H1 (cell line): Measurements from ENCODE around the gene OOEP. TPM values are rescaled to one million over a fixed set of nuclear protein-coding genes. Genes with fewer than 3 reads are reported as not detected.

ENCODE experiments used
- ASH2L ChIP-seq: fragments of 200-600, 300-600 bp; sonication (generic); IDR thresholded peaks from one replicate; pipeline ENCODE4 v1.7.1; 2017; ENCODE audit warnings: low read length
- CEBPB ChIP-seq: IDR thresholded peaks from 2 replicates; pipeline ENCODE4 v1.6.1; 2012; ENCODE audit warnings: low read depth, low read length
- CTBP2 ChIP-seq: IDR thresholded peaks from 2 replicates; pipeline ENCODE4 v1.7.0; 2011; ENCODE audit warnings: borderline replicate concordance, mild to moderate bottlenecking, moderate library complexity, mixed read lengths, low read length; ENCODE audit not compliant: insufficient read depth, insufficient read length
- KDM4A ChIP-seq: IDR thresholded peaks from one replicate; pipeline ENCODE4 v1.7.1; 2012; ENCODE audit warnings: low read depth, mild to moderate bottlenecking, moderate library complexity, low read length, inconsistent platforms; ENCODE audit not compliant: severe bottlenecking
- NANOG ChIP-seq: IDR thresholded peaks from 2 replicates; pipeline ENCODE4 v1.6.1; 2011; ENCODE audit warnings: low read length, low read depth, mild to moderate bottlenecking, inconsistent platforms; ENCODE audit not compliant: insufficient read depth, poor library complexity, severe bottlenecking
- POLR2A ChIP-seq, 2 experiments: IDR thresholded peaks; 1 replicate in 1 of 2; 2 replicates in 1 of 2; pipeline ENCODE4 v1.6.1; 2011; ENCODE audit warnings: low read depth in 2 of 2, low read length in 2 of 2, mild to moderate bottlenecking in 2 of 2; ENCODE audit errors: control extremely low read depth in 1 of 2
- RAD21 ChIP-seq, 2 experiments: IDR thresholded peaks in 1 of 2; conservative IDR thresholded peaks in 1 of 2; 2 replicates each; pipeline ENCODE4 v1.6.1; 2011; ENCODE audit warnings: low read depth in 2 of 2, low read length in 2 of 2, improper control_type of control experiment in 1 of 2, inconsistent platforms in 1 of 2, mild to moderate bottlenecking in 1 of 2, moderate library complexity in 1 of 2
- TCF12 ChIP-seq: IDR thresholded peaks from 2 replicates; pipeline ENCODE4 v1.6.1; 2011; ENCODE audit warnings: low read depth, mild to moderate bottlenecking, low read length
- polyA plus RNA-seq, 7 experiments: library from polyadenylated mRNA; depleted of rRNA in 3 of 7; stranded (reverse) in 5 of 7; unstranded in 2 of 7; fragments of >200 nt in 5 of 7; fragments of 200-250 nt in 2 of 7; gene quantifications; 1 replicate in 5 of 7; 2 replicates in 1 of 7; 4 replicates in 1 of 7; pipeline versions ENCODE4 v1.2.1 to v1.2.3, GENCODE V29; 2011 to 2013; ENCODE audit warnings: missing spikeins in 2 of 7, mixed read lengths in 2 of 7
- total RNA-seq: library from RNA; stranded (reverse); fragmentation: NEBNext Ultra II Directional; extraction: Animal tissue kit (Norgen Biotek cat#: 25700); gene quantifications from 2 replicates; pipeline ENCODE4 v1.2.1, GENCODE V29; 2021
- TF ChIP-seq, protein P1 (sequence below): IDR thresholded peaks from 2 replicates; pipeline ENCODE4 v1.6.1; 2012; ENCODE audit warnings: inconsistent platforms
- TF ChIP-seq, protein P2 (sequence below), 3 experiments: IDR thresholded peaks; 1 replicate in 2 of 3; 2 replicates in 1 of 3; pipeline versions ENCODE4 v1.5.1 to v1.6.1; 2011; ENCODE audit warnings: low read length in 3 of 3, mild to moderate bottlenecking in 3 of 3, inconsistent platforms in 2 of 3, low read depth in 1 of 3, moderate library complexity in 1 of 3; ENCODE audit not compliant: insufficient read depth in 1 of 3; ENCODE audit errors: control extremely low read depth in 1 of 3

The OOEP gene
- total and polyA plus RNA-seq, 2 of the 8 experiments (the other 6 are each of a cell fraction or from before 2014, with no cell fraction given) = 0.20 to 0.41 TPM

GRCh38 chr6:73388800-73389512 lies 19.3 kb upstream of the OOEP start (continued):
- TF ChIP-seq KDM4A = peak; percentile 53
- TF ChIP-seq, protein P1, sequence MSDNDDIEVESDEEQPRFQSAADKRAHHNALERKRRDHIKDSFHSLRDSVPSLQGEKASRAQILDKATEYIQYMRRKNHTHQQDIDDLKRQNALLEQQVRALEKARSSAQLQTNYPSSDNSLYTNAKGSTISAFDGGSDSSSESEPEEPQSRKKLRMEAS = peak; percentile 46; the same call in 1 of the 2 replicates
- TF ChIP-seq, protein P2, sequence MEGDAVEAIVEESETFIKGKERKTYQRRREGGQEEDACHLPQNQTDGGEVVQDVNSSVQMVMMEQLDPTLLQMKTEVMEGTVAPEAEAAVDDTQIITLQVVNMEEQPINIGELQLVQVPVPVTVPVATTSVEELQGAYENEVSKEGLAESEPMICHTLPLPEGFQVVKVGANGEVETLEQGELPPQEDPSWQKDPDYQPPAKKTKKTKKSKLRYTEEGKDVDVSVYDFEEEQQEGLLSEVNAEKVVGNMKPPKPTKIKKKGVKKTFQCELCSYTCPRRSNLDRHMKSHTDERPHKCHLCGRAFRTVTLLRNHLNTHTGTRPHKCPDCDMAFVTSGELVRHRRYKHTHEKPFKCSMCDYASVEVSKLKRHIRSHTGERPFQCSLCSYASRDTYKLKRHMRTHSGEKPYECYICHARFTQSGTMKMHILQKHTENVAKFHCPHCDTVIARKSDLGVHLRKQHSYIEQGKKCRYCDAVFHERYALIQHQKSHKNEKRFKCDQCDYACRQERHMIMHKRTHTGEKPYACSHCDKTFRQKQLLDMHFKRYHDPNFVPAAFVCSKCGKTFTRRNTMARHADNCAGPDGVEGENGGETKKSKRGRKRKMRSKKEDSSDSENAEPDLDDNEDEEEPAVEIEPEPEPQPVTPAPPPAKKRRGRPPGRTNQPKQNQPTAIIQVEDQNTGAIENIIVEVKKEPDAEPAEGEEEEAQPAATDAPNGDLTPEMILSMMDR (IDR thresholded peaks at IDR 0.05; ENCODE audit: control extremely low read depth in 1 of 3, insufficient read depth in 1 of 3, low read depth in 1 of 3, low read length in 3 of 3) = peak; percentile 89 to 94 (median 90)
- peak; percentile 94 for TF ChIP-seq RAD21 (IDR thresholded peaks at IDR 0.05 in 1 of 2, conservative IDR thresholded peaks at IDR 0.05 in 1 of 2; ENCODE audit: low read depth in 2 of 2, low read length in 2 of 2)
- TF ChIP-seq CEBPB = no peak
- TF ChIP-seq NANOG = no peak
- TF ChIP-seq POLR2A (IDR thresholded peaks at IDR 0.05; ENCODE audit: control extremely low read depth in 1 of 2, low read depth in 2 of 2, low read length in 2 of 2) = peak in 1 of 2 experiments; percentile 74; a peak in 1 of 3 replicates
- peak; percentile 52 for TF ChIP-seq CTBP2
- TF ChIP-seq ASH2L = peak; percentile 80
- 0 out of 2 replicates have a peak, but pooled peaks have one; percentile 16 for TF ChIP-seq TCF12
